ENCODE data around the gene C2CD2.

Gene C2CD2

DNA sequence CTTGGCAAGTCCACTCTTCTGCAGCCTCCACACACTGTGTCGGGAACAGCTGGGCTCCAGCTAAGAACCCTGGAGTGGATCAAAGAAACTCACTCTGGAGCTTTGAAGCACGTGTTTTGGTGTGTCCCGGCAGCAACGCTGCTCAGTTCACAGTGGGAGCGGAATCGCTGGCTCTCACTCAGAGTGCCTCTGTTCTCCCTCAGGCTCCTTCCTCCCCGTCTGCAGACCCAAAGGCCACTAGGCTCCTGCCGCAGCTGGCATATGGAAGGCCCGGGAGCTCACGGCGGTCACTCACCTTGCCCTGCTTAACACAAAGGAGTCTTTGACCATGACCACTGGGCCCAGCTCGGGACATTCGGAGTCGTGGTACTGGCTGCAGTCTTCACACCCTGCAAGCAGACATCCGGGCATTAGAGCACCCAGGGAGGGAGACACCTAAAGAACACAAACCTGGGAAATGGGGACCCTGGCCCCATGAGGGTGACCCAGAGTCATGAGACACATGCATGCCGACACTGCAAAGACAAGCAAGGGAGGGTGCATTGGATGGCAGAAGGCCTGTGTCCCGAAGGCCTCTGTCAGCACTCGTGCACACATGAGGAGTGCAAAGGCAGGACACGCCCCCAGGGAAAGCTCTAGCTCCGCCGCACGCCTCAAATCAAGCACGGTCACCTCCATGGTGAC, 94.4 kb downstream of the C2CD2 start:
- no peak for DNase-seq

- DNase-seq = no peak
These were observed 95.1 kb downstream of the C2CD2 start for GRCh38 chr21:41858466-41859296.

GRCh38 chr21:41857771-41858300, 96.0 kb downstream of the C2CD2 start:
- DNase-seq = no peak

- no peak for DNase-seq
These were observed 97.2 kb downstream of the C2CD2 start for GRCh38 chr21:41856572-41856971.

GRCh38 chr21:41854426-41854995, 99.3 kb downstream of the C2CD2 start:
- no peak for DNase-seq

- no peak for DNase-seq
These were observed 100.9 kb downstream of the C2CD2 start for GRCh38 chr21:41852929-41853320.

DNA sequence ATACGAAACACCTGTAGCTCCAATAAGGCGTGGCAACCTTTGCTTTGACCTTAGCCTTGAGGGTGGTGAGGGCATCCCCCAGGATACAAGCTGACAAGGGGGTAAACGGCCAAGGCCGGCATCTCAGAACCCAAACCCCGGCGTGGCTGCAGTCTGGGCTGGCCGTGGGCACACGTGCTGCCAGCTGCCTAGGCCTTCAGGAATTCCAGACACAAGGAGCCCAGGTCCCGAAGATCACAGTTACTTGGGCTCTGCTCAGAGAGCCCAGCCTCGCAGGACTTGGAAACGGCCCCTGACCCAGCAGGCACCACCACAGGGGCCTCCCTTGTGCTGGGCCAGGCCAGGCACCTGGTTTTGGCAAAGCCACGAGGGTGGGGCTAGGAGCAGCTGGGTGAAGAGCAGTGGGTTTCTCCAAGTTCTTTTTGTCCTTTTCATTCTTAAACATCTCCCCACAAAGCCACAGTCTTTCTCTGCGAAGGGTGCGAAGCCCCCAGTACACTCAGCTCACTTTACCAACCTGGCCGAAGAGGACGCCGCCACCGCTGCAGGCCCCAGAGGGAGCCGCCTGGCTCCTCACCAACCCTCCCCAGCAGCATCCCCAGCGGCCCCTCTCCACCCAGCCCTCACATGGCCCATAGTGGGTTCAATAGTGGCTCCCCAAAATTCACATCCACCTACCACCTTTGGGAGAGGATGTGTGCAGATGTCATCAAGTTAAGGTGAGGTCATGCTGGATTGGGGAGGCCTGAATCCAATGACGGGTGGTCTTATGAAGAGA, 101.5 kb downstream of the C2CD2 start:
- DNase-seq = no peak

- DNase-seq = no peak
These were observed 102.6 kb downstream of the C2CD2 start for GRCh38 chr21:41851090-41851790.

- DNase-seq = no peak
These were observed 103.7 kb downstream of the C2CD2 start for GRCh38 chr21:41850085-41850484.

- no peak for DNase-seq
These were observed 104.7 kb downstream of the C2CD2 start for GRCh38 chr21:41848958-41849580.

DNA sequence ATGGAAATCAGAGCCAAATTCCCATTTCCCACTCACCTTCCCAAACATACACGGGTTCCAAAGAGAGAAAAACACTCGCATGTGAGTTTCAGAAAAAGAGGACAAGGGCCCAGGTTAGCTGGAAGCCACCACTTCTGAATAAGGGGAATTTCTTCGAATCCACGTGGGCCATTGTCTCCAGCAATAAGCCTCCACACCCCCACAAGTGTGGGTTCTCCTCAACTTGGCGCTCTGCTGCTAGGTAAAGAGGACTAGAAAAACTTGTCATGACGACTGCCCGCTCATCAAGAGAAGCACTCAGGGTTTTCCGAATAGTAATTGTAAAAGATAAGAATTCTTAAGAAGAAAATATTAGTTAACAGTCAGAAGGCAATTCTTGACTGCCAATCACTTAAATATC, 105.3 kb downstream of the C2CD2 start:
- no peak for DNase-seq

- DNase-seq = no peak
These were observed 106.6 kb downstream of the C2CD2 start for GRCh38 chr21:41847066-41847804.

GRCh38 chr21:41846536-41846935, 107.3 kb downstream of the C2CD2 start:
- no peak for DNase-seq

- no peak for DNase-seq
These were observed 107.8 kb downstream of the C2CD2 start for GRCh38 chr21:41846033-41846317.

DNA sequence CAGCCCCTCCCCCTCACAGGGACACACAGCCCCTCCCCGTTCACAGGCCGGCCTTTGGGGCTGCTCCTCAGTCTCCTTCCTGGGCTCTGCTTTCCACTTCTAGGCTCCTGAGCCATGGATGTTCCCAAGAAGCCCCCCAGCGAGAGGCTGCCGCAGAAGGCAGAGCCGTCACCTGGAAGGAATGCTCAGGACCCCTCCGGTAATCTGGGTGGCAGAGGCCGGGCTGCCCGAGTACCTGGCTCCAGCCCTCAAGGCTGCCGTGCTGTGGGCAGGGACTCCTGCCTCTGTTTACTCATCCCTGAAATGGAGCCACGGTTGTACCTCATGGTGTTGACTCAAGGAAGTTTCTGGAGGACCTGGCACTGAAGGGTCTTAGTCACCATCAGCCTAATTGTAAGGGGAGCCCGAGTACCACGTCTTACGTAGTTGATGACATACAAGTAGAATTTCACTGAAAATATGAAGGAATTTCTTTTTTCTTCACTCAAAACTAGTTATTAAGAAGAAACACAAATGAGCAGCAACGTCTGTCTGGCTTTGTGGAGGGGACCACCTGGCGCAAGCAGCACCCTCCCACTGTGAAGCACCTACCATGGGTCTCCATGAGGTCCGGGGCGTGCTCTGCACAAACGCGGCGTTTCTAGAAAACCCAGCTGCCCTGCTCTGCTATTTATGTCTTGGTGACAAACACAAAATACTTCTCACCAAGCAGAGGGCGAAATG, 108.3 kb downstream of the C2CD2 start:
- no peak for DNase-seq

GRCh38 chr21:41843584-41843983, 110.2 kb downstream of the C2CD2 start:
- DNase-seq = no peak

- no peak for DNase-seq
These were observed 112.9 kb downstream of the C2CD2 start for GRCh38 chr21:41840880-41841279.

GRCh38 chr21:41839387-41840000, 114.3 kb downstream of the C2CD2 start:
- DNase-seq = no peak

DNA sequence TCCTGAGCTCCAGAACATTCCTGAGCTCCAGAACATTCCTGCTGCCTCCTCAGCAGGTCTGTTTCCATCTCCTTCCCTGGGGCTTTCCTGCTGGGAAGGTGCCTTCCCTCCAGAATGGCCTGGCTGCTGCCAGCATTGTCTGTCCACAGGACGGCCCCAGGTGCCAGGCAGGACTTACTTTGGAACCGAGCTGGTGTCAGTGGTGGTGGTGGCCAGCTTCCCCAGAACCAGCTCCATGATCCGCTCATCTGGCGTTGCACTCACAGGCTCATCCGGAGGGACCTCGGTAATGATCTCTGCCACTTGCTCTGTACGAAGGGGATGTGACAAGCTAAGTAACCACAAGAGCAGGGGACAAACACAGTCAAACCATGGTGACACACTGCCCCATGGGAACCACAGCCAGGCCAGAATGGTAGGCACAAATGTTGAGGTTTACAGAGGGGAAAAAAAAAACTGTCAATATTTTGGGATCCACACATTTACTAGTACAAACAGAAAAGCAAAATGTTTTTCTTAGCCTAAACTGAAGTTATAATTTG, 116.0 kb downstream of the C2CD2 start:
- DNase-seq = no peak

Data from DMS153 (cell line).